D721Med (cell line): ENCODE measurements around the gene RCC2.

Experiments used
- DNase-seq: peaks from one replicate; pipeline ENCODE4 v3.0.0; 2011; ENCODE audit warnings: low spot score; ENCODE audit not compliant: insufficient read length
- FAIRE-seq: peaks from 2 replicates; lab custom pipeline; 2011; peaks lifted over from hg19 to GRCh38; lab: Jason Lieb, UNC
- CTCF ChIP-seq: IDR thresholded peaks from 2 replicates; pipeline ENCODE4 v1.5.1; 2012; ENCODE audit warnings: mild to moderate bottlenecking, control low read depth; ENCODE audit not compliant: insufficient read depth; ENCODE audit errors: missing control alignments

Gene RCC2

DNA sequence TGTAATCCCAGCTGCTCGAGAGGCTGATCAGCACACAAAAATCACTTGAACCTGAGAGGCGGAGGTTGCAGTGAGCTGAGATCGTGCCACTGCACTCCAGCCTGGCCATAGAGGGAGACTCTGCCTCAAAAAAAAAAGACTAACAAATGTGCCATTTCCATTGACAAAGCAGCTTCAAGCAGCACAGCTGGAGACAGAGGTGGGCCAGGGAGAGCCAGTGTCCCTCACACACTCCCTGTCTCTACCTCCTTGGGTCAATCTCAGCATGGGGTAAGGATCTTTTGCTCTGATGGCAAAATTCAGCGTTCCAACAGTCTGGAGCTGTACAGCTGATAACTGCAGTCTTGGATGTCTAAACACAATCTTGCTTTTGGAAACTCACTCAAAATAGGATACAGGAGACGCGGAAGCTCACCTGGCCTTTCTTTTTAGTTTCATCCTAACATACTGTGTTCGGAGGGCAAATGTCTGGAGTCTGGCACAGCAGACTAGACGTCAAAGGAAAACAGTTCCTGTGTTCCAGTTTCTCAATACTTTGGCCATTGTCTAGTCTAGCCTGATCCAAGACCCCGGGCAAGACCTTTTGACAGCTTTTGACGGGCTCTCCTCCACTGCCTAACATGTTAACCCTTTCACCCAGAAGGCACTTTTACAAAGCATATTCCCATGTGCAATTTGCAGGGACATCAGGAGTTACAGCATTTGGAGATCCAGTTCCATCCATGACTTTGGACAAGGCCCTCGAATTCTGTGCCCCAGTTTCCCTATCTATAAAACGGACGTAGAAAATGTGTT is 2.9 kb downstream of the RCC2 start:
- DNase-seq (no peak), FAIRE-seq (no peak)
- no peak for TF ChIP-seq CTCF

- no peak for TF ChIP-seq CTCF
- DNase-seq (no peak), FAIRE-seq (no peak)
These were observed 4.9 kb downstream of the RCC2 start for GRCh38 chr1:17434601-17435000.

- no peak for TF ChIP-seq CTCF
- DNase-seq: no peak
- FAIRE-seq: no peak
These were observed 5.5 kb downstream of the RCC2 start for GRCh38 chr1:17434016-17434415.

DNA sequence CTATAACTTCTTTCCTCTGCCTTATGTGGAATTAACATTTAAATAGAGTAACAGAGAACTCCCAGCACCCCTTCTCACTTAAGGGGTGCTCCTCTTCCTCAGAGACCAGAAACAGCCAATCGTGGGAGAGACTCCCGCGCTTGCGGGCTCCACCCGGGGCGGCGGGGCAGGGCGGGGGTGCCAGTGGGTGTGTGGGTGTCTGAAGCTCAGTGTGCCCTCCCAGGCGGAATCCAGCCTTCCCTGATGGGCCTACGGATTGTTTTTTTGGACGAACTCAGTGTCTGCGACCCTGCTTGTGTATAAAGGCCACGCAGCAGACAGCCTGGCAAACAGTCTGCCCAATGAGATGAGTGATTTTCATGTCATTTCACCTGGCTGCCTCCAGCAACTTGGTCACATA is 6.2 kb downstream of the RCC2 start:
- TF ChIP-seq CTCF: no peak

DNA sequence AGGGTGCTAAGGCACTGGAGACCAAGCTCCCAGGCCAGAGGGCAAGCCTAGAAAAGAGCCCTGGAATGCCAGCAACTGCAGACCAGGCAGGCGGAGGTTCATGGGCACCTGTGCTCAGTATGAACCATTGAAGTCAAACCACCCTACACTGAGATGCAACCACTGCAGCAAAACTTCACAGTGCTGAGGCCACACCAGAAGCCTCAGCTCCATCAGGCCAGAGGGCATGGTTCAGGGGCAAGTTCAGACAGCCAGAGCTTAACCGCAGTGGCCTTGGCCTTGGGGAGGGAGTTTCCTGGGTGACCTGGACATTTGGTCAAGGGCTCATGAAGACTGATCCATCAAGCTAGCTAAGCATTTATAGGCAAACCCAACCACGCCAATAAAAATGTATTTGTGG is 7.1 kb downstream of the RCC2 start:
- DNase-seq (no peak), FAIRE-seq (no peak)
- TF ChIP-seq CTCF: no peak

More for the DNA sequence above, 6.2 kb downstream of the RCC2 start:
- DNase-seq (no peak), FAIRE-seq (no peak)

GRCh38 chr1:17429183-17429582 is 10.3 kb downstream of the RCC2 start:
- DNase-seq (no peak), FAIRE-seq (no peak)
- no peak for TF ChIP-seq CTCF

- no peak for TF ChIP-seq CTCF
- FAIRE-seq (no peak), DNase-seq (no peak)
These were observed 11.5 kb downstream of the RCC2 start for GRCh38 chr1:17427696-17428660.
